Measurements from ENCODE around the gene RAP1GAP2.
A peak's percentile ranks its signal among the peaks of the same experiment; 100 is the strongest.

RAP1GAP2 gene

DNA sequence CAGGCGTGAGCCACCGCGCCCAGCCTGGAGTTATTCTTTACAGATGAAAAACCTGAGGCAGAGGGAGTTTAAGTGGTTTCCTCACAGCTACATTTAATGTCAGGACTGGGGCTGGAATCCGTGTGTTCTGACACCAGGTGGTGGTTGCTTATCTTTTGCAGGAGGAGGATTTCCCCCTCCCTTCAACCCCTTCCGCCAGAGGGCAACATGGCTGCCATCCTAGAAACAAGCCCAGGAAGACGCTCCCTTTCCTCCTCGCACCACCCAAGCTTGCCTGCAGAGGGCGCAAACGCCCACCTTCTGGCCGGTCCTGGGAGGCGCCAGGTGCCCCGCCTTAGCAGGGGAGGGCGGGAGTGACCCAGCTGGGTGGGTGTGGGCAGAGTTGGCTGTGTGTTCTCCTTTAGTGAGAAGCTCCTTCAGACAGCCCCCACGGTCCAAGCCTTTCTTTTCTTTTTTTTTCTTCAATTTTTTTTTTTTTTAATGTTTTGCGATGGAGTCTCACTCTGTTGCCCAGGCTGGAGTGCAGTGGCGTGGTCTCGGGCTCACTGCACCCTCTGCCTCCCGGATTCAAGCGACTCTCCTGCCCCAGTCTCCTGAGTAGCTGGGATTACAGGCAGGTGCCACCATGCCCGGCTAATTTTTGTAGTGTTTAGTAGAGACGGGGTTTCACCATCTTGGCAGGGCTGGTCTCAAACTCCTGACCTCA lies 9.9 kb upstream of the RAP1GAP2 start:
- peak; percentile 59 for DNase-seq

DNA sequence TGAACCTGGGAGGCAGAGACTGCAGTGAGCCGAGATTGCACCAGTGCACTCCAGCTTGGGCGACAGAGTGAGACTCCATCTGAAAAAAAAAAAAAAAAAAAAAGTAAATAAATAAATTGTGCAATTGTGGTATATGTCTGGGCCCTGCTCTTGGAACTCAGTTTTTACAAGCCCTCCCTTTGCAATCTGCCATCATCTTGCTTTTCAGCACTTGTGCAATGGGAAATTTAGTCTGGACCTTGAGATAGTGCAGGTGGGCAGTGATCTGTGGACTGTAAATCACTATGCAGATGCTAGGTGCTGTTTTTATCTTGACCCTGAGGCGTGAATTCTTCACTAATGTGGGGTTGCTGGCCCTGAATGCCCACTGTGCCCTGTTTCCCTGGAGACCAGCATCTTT lies 6.5 kb upstream of the RAP1GAP2 start:
- DNase-seq, result peak; percentile 89

DNA sequence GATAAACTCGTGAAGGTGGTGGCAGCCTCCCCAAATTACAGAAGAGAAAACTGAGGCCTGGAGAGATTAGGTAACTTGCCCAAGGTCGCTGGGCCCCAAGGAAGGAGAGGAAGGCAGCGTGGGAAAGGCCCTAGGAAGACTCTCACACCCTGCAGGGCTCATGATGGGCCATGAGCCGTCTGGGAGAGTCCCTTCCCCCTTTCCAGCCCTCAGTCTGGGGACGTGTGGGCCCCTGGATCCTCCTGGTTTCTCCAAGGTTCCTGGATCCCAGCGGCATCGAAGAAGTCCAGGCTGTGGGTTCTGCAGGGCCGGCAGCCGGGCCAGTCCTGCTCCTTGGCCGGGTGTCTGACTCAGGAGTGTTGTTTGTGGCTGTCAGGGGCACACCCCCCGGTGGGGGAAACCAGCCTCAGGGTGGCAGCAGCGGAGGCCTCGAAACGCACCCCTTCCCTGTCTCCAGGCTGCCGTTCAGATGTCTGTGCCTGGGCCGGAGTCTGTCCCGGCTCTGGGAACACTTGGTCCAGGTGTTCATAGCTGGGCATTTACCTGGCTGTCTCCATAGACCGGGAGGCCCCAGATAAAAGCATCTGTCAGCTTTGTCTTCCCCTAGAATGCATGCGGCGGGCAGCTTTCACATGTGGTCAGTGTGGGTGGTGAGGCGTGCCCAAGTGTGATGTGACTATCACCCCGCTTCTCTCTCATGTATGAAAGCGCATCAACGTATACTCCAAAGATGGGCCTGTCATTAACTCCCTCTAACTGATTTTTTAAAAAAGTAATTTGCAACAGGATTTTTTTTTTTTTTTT lies 3.7 kb upstream of the RAP1GAP2 start:
- no peak for DNase-seq

DNA sequence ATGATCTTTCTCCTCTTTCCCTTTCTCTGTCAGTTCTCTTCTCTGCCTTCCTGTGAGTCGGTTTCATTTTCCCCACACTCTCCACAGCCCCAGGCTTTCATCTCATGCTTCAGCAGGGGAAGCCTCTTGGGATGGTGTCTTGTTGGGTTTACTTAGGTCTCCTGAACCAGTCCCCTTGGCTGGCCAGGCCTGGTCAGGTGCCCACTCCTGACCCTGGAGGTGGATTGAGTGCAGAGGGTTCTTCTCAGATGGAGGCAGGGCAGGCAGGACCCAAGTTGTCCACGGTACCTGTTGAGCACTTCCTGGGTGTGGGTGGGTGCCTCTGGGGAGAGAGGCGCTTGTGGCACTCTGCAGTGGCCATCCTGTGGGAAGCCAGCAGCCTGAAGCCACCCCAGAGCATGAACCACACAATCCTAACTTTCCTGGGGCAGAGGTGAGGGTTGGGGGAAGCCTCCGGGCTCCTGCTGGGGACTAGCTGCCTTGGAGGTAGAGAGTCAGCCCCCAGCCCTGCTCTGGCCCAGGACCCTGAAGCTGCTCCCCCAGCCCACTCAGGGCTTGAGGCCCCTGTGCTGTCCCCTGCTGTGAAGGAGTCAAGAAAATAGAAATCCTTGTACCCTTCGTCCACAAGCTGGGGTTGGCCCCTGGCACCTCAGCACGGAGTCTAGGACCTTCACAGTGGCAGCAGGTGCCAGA lies 2.0 kb upstream of the RAP1GAP2 start:
- DNase-seq, result no peak

DNA sequence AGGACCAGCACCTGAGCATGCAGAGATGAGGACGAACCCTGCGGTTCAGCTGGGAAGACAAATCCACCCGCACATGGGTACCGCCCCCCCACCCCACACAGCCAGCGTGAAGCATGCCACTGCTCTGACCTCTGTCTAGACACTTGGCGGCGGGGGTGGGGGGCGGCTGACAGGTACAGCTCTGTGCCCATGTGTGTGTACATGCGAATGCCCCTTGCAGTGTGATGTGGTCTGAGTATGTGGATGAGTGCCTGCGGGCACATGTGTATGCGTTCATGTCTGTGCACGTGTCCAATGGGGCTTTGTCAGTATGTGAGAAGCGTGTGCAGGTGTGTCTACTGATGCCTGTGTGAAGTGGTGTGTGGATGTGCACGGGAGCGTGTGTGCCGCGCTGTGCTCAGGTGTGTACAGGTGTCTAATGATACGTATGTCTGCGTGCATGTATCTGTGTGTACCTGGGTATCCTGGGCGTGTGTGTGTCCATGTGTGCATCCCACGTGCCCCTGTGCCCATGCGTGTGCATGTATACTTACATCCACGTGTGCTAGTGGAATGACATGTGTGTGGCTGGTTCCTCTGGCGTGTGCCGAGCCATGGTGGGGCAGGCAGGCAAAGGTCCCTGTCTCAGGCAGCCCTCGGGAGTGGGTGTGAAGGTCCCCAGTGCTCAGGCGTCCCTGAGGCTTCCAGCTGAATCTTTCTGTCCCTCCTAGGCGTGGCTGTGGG lies 636 bp upstream of the RAP1GAP2 start:
- no peak for DNase-seq

DNA sequence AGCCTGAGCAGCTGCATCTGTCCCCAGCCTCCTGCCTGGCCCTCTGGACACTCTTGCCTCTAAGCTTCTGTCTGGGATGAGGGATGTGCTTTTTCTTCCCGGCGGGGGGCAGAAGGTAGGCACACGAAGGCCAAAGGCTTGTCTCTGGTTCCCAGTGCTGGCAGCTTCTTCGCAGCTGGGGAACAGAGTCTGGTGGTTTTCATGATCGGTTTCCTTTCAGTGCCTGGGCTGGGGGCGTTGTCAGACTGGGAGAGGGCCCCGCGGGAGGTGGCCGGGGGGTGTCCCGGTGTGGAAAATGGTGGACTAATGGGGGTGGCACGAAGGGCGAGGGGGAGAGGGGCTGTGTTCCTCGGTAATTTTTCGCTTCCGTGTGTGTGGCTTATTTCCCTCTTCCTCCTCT lies 988 bp downstream of the RAP1GAP2 start:
- no peak for DNase-seq

DNA sequence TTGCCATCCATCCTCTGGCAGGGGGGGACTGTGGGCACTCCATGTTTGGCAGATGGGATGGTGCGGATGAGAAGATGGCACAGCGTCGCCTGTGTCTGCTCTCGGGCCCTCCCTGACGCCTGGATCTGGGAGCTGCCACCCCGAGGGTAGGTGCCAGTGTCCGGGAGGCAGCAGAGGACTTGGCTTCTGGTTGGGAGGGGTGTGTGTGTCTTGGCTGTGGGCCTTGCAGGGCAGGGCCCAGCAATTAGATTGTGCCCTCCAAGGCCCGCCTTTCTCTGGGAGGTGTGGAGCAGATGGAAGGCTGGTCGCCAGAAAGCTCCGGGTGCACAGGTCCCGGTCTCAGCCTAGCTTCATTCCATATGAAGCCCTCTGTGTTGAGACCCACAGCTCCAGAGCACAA lies 1.4 kb downstream of the RAP1GAP2 start:
- DNase-seq, result no peak

DNA sequence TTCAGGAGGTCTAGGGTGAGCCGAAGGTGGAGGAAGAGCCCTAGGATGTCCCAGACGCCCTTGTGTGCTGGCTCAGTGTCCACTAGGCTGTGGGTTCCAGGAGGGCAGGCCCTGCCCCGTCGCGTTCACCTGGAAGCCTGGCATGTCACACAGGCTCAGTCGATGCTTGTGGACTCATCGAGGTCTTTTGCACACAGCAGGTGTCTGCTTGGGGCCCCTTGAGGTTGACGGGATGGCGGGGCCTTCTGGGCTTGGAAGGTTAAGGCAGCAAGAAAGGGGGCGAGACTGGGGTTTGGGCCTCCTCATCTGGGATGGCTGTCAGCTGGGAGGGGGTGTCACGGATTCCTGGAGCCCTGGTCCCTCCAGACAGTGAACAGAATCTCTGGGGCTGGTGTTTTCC lies 1.9 kb downstream of the RAP1GAP2 start:
- DNase-seq, result no peak

DNA sequence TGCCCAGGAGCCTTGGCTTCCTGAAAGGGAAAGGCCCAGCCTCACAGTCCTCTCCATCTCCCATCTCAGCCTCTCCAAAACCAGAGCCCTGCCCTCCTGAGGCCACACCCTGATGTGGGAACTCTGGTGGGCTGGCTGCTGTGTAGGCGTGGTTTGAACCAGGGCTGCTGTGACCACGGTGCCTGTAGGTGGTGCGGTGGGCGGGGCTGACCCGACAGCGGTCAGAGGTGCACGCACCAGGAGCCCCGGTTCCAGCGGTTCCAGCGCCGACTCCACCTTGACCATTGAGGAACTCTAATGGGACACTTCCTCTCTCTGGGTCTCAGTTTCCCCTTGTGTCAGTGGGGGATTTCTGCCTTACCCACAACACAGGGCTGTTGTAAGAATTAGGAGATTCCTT lies 2.4 kb downstream of the RAP1GAP2 start:
- DNase-seq, result no peak

DNA sequence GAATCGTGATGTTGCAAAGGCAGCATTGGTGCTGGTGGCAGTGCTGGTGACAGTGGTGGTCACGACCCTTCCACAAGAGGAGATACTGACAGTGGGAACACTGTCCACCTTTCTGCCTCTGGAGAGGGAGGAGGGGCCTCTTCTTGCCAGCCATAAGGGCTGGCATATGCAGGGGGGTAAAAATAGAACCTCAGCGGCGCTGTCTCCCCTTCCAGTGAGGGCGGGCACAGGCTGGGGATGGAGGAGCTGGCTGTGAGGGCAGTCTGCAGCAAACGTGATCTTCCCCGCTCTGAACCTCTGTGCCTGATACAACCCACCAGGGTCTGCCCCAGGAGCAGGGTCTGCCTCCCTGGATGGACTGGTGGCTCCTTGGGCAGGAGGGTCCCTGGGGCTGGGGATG lies 3.4 kb downstream of the RAP1GAP2 start:
- DNase-seq, result no peak

DNA sequence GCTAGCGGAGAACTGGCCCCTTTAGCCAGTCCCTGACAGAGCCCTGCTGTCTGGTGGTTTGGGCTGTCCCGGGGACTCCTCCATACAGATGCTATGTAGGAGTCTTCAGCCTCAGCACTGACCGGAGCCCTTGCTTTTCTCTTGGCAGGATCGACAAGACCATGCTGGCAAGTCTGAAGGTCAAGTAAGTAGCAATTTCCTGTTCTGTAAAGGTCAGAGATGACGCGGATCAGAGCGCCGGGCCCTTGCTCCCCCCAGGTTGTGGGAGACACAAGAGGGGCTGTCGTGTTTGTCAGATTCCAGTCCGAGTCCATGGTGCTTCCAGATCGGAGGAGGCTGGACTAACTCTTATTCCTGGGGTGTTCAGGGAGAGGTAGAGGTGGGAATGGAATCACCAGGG lies 4.1 kb downstream of the RAP1GAP2 start:
- DNase-seq, result no peak

DNA sequence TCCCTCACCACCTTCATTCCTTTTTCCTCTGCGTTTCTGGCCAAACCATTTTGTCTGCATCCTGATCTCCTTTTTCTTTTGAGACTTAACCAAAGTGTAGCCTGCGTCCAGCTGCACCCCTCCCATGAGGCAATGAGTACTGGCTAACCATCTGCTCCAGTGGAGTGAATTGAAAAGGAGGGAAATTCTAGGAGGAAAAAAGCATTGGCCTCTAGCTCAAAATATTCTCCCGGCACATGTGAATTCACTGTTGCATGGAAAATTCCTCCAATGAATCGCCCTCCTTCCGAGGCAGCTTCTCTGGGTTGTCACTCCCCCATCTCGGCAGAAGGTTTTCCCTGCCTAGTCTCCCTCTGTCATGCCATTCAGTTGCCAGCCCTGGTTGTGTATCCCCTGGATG lies 5.6 kb downstream of the RAP1GAP2 start:
- DNase-seq, result no peak

DNA sequence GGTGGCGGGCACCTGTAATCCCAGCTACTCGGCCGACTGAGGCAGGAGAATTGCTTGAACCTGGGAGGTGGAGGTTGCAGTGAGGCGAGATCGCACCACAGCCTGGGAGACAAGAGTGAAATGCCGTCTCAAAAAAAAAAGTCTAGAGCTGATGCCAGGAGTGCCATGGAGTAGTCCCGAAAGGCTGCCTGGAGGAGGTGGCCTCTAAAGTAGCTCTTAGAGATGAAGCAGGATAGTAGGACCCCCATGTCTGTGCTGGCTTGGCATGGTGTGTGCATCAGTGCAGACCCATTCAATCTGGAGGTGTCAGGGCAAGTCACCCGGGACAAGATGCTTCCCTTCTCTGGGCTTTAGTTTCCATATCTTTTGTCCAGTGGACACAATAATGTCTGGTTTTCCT lies 6.3 kb downstream of the RAP1GAP2 start:
- DNase-seq, result no peak

DNA sequence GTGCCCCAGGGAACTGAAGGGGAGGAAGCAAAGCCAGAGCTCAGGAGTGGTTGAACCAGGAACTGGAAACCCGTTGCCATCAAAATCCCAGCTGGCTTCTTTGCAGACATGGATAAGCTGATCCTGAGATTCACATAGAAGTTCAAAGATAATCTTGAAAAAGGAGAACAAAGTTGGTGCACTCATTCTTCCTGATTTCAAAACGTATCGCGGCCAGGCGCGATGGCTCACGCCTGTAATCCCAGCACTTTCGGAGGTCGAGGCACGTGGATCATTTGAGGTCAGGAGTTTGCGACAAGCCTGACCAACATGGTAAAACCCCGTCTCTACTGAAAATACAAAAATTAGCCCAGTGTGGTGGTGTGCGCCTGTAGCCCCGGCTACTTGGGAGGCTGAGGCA lies 7.1 kb downstream of the RAP1GAP2 start:
- DNase-seq, result no peak

DNA sequence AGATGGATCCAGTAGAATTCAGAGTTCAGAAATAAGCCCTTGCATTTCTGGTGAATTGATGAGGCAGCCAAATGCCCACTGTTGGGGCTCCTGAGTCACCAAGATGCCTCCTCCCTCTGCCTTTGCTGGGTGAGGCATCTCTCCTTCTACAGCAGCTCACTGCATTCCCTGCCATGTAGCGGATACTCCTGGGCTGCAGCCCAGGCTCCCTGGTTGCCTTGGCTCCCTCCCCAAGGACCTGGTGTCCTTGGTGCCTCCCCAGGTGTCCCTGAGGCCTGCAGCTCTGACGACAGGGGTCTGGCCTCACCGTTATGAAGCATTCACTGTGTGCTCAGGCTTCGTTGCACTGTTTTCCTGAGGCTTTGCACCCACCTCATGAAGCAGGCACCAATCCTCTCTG lies 7.7 kb downstream of the RAP1GAP2 start:
- DNase-seq, result no peak

DNA sequence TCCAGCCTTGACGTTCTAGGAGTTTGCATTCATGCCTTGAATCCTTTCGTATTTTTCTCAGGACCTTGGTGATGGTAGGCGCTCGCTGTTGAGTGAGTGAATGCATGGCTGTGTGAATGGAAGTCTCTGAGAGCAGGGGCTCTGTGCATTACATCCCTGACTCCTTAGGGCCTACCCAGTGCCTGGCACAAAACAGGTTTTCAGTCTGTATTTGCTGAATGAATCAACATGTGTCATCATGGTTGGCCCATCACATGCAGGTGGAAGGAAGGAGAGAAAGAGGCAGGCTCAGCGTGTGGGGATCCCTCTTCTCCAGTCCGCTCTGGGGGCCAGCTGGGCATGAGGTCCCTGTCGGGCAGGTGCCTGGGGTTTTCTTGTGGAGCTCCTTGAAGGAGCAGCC lies 8.7 kb downstream of the RAP1GAP2 start:
- DNase-seq, result no peak

DNA sequence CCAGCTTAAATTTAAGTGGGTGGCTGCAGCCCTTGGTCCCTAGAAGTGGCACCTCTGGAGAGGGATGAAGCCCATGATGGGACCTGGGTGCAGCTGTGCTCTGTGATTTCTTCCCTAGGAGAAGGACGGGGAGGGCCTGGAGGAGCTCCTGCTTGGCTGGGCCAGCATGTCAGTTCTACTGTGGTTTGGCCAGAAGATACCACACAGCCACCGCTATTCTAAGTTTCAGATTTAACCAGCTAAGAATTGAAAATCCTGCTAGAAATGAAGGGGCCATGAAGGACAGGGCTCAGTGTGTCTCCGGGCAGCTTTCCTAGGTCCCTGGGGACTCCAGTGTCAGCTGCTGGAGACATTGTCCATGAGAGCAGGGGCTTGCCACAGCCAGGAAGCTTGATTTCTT lies 9.7 kb downstream of the RAP1GAP2 start:
- DNase-seq, result no peak

DNA sequence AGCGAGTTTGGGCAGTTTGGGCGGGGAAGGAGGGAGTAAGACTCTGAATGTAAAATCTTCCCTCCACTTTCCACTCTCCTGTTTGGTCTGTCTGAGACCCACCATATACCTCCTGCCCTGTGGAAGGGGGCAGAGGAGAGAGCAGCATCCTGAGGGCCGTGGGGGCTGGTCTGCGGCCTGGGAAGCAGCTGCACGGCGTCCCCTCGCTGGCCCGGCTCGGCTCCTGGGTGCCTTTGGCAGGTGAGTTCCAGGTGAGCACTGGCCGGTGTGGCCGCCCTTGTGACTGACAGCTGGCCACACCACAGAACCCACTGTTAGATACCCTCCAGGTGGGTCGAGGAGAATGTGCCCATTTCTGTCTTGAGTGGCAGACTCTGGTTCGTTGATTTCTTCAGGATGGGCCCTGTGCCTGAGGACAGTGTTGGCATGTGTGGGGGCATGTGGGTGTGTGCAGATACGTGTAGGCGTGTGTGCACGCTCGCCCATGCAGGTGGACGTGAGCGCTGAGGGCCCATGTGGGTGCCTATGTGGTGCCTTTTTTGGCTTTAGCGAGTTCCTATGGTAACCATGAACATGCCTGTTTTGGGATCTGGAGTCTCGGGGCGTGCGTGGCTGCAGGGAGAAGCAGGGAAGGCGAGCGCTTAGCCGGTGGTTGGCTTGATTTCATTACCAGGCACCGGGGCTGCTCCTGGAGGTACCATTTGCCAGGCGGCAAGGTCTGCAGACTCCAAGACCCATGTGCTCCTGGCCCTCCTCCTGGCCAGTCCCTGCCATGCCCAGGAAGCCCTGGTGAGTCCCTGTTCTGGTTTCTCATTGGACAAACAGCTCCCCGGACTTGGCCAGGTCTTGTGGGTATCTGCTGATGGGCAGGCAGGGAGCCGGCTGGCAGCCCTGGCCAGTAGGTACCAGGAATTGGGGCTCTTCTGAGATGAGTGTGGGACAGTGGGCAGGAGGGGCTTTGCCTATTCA lies 12.4 kb downstream of the RAP1GAP2 start:
- DNase-seq, result no peak

DNA sequence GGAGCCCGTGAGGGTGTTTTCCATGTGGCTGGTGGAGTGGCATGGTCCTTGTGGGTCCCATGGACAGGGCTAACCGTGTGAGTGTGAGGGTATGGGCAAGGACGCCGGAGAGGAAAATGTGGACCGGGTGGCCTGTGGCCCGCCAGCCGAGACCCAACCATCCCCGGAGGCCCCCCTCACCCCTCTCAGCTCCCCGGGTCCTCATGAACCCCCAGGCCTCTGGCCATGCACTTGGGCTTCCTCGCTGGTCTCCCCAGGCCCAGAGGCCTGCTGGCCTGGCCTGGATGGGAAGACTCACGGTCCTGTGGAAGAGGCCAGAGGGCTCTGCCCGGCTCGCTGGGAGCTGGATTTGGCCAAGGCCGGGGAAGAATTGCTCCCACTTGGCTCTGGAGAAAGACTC lies 13.1 kb downstream of the RAP1GAP2 start:
- no peak for DNase-seq

DNA sequence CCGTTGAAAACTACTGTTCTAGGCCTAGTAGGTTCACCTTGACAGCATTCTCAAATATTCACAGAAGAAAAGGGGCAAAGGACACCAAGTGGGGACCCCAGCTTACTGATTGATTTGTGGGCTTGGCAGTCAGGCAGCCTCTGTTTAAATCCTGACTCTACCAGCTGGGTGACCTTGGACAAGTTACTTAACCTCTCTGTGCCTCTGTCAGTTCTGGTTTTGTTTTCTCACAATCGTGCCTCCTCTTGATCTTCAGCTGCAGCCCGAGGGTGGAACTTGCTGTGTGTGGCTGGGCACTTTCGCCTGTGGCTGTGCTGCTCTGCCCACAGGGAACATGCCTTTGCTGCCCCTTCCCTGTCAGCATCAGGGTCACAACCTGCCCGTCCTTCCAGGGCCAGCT lies 17.8 kb downstream of the RAP1GAP2 start:
- no peak for DNase-seq

DNA sequence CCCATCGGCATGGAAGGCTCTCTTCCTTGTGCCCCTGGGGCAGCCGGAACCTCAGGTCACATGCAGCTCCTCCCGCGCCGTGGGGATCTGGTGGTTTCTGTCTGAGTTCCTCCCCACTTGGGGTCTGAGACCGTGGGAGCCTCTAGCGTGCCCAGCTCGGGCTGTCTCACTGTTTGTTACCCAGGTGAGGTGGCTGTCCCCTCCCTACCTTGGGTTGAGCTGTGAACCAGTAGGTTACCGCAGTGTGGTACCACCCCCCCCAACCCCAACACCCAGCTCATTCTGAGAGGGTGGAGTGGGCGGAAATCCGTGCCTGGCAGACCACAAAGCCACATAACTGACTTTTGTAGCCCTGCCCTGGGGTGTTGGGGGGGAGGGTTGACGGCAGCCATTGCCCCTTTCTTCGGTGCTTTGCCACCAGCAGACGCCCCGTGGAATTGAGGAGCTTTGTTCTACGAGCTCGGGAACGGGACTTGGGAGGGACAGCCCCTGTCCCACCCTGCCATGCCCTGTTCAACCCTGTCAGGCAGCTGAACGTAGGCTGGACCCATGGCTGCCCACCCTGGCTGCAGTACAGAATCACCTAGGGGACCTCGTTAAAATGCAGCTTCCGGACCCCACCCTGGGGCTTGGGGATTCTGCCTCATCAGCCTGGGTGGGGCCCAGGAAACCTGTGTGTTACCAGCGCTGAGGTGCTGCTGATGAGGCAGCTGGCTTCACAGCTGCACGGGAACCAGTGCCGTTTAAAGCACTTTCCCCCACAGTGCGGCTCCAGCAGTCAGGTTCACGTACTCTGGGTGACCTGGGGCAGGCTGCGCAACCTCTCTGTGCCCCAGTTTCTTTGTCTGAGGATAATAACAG lies 18.5 kb downstream of the RAP1GAP2 start:
- DNase-seq, result peak; percentile 39
